ENCODE data around the gene SPRED1.
A peak's percentile ranks its signal among the peaks of the same experiment; 100 is the strongest.

SPRED1 gene

GRCh38 chr15:38252481-38253350 lies at the start of gene SPRED1:
SPRED1 (plus strand) TSS chr15:38252836; CDS start chr15:38253186, 350 bp downstream.
- peak; percentile 85 for DNase-seq

- DNase-seq = no peak
Observed at GRCh38 chr15:38205526-38206272, 46.9 kb upstream of the SPRED1 start.

GRCh38 chr15:38207621-38208020 lies 45.0 kb upstream of the SPRED1 start:
- DNase-seq = no peak

GRCh38 chr15:38208206-38208605 lies 44.4 kb upstream of the SPRED1 start:
- no peak for DNase-seq

- DNase-seq = no peak
Observed at GRCh38 chr15:38208779-38209178, 43.9 kb upstream of the SPRED1 start.

- no peak for DNase-seq
Observed at GRCh38 chr15:38211249-38211648, 41.4 kb upstream of the SPRED1 start.

GRCh38 chr15:38211811-38212210 lies 40.8 kb upstream of the SPRED1 start:
- DNase-seq = no peak

GRCh38 chr15:38212729-38213351 lies 39.8 kb upstream of the SPRED1 start:
- DNase-seq = no peak

- DNase-seq = no peak
Observed at GRCh38 chr15:38213356-38213755, 39.3 kb upstream of the SPRED1 start.

- DNase-seq = no peak
Observed at GRCh38 chr15:38215707-38216106, 36.9 kb upstream of the SPRED1 start.

GRCh38 chr15:38216763-38217162 lies 35.9 kb upstream of the SPRED1 start:
- DNase-seq = no peak

- DNase-seq = peak; percentile 64
Observed at GRCh38 chr15:38217191-38217595, 35.4 kb upstream of the SPRED1 start.

GRCh38 chr15:38217788-38218609 lies 34.6 kb upstream of the SPRED1 start:
- no peak for DNase-seq

GRCh38 chr15:38220606-38221273 lies 31.9 kb upstream of the SPRED1 start:
- no peak for DNase-seq

- no peak for DNase-seq
Observed at GRCh38 chr15:38224486-38224885, 28.1 kb upstream of the SPRED1 start.

- DNase-seq = no peak
Observed at GRCh38 chr15:38225381-38225780, 27.3 kb upstream of the SPRED1 start.

- no peak for DNase-seq
Observed at GRCh38 chr15:38226608-38227266, 25.9 kb upstream of the SPRED1 start.

GRCh38 chr15:38227941-38228340 lies 24.7 kb upstream of the SPRED1 start:
- DNase-seq = no peak

GRCh38 chr15:38228618-38229017 lies 24.0 kb upstream of the SPRED1 start:
- no peak for DNase-seq

GRCh38 chr15:38229705-38230310 lies 22.8 kb upstream of the SPRED1 start:
- DNase-seq = no peak

GRCh38 chr15:38231436-38231835 lies 21.2 kb upstream of the SPRED1 start:
- no peak for DNase-seq

Data from left hindlimb (tissue), 1 donor.